ENCODE measurements around the gene CLK4. TPM values are rescaled to one million over a fixed set of nuclear protein-coding genes. Genes with fewer than 3 reads are reported as not detected.

The CLK4 gene
- total and polyA plus RNA-seq, 8 donors = 5.7 to 88.3 (median 38.5) TPM

DNA sequence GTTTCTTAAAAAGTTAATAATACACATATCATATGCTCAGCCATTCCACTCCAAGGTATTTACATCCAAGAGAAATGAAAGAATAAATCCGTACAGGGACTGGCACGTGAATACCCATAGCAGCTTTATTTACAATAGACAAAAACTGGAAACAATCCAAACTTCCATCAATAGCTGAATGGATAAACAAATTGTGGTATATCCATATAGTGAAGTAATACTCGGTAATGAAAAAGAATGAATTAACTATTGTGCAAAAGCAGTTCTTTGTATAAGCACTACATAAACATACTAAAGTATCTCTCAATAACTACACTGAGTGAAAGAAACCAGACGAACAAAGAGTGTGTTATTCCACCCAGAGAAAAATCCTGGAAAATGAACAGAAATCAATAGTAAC is 54.2 kb downstream of the CLK4 start:
- Histone ChIP-seq H3K4me1 (peaks cover 5 to 10% (median 6%) of the 10 kb centered on the region in 4 donors), H3K27ac (no peak overlapping the region), H3K4me3 (no peak overlapping the region), H3K27me3 (peaks cover 0 to 41% (median 17%) of the 10 kb centered on the region in 3 donors), H3K9me3 (peaks cover 0 to 8% (median 4%) of the 10 kb centered on the region in 4 donors), H3K36me3 (no peaks in the 10 kb centered on the region)
- TF ChIP-seq POLR2AphosphoS5 (IDR thresholded peaks at IDR 0.05) = no peak
- DNase-seq = no peak
- intact Hi-C loops (cut with DNase I; ENCODE audit: low total_unique reads) = no loop called here
- 83 to 89% (median 85%) methylated on average over 4 of the region's 4 CpGs for WGBS, 5 donors

DNA sequence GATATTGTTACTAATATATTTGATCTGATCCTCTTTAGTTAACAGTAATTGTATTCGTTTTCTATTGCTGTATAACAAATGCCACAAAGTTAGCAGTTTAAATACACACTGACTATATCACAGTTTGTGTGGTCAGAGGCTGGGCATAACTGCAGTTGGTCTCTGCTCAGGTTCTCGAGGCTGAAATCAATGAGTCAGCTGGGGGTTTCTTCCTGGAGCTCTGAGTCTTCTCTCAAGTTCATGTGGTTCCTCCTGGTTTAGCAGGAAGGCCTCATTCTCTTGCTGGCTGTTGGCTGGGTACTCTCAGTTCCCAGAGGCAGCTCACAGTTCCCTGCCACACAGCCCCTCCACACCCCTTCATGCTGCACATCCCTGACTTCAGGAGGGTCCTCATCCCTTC is 57.4 kb downstream of the CLK4 start:
- intact Hi-C loops (cut with DNase I; ENCODE audit: low total_unique reads) = no loop called here
- H3K27me3 ChIP-seq = peaks cover 0 to 17% (median 0%) of the 10 kb centered on the region in 3 donors
- H3K4me3 ChIP-seq = no peak overlapping the region
- no peak overlapping the region for H3K27ac ChIP-seq
- TF ChIP-seq, protein P1, sequence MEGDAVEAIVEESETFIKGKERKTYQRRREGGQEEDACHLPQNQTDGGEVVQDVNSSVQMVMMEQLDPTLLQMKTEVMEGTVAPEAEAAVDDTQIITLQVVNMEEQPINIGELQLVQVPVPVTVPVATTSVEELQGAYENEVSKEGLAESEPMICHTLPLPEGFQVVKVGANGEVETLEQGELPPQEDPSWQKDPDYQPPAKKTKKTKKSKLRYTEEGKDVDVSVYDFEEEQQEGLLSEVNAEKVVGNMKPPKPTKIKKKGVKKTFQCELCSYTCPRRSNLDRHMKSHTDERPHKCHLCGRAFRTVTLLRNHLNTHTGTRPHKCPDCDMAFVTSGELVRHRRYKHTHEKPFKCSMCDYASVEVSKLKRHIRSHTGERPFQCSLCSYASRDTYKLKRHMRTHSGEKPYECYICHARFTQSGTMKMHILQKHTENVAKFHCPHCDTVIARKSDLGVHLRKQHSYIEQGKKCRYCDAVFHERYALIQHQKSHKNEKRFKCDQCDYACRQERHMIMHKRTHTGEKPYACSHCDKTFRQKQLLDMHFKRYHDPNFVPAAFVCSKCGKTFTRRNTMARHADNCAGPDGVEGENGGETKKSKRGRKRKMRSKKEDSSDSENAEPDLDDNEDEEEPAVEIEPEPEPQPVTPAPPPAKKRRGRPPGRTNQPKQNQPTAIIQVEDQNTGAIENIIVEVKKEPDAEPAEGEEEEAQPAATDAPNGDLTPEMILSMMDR (IDR thresholded peaks at IDR 0.05) = no peak
- TF ChIP-seq POLR2AphosphoS5 (IDR thresholded peaks at IDR 0.05) = no peak
- no peak for TF ChIP-seq EP300 (IDR thresholded peaks at IDR 0.05)
- TF ChIP-seq POLR2A (IDR thresholded peaks at IDR 0.05) = no peak
- H3K4me1 ChIP-seq = no peaks in the 10 kb centered on the region
- no peaks in the 10 kb centered on the region for H3K36me3 ChIP-seq
- peaks cover 0 to 8% (median 4%) of the 10 kb centered on the region in 4 donors for H3K9me3 ChIP-seq
- WGBS, 5 donors = 31 to 61% (median 46%) methylated on average over 2 of the region's 2 CpGs
- DNase-seq = no peak

DNA sequence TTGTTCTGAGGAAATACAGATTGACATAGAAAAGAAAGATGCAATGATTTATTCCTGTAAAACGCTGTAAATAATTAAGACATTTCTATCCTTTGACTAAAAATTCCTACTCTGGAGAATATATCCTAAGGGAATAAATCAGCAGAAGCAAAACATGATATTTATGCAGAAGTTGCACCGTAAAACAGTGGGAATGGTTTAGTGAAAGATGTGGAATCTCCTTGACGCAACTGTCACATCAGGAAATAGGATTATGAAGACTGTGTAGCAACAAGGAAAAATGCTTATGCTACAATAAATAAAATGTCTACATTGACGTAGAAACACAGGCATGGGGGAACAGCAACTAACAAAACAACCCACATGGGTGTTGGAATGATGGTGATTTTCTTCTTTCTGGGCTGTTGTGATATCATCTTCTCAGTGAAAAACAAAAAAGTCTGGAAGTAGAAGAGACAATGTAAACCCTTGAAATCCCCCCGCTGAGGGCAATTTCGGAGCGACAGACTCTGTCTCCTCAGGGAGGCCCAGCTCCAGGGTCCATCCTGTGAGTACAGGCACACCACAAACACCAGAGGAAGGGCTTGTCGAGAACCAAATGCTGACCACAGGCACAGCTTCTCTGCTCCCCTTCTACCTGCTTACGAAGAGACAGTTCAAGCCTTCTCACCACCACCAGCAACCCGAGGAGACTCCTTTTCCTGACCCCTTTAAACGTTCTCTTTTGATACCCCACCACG is 61.9 kb downstream of the CLK4 start:
- WGBS, 5 donors = 40 to 60% (median 46%) methylated on average over 12 of the region's 12 CpGs
- no peak overlapping the region for H3K27ac ChIP-seq
- peaks cover 0 to 23% (median 4%) of the 10 kb centered on the region in 3 donors for H3K27me3 ChIP-seq
- H3K9me3 ChIP-seq = no peaks in the 10 kb centered on the region
- no peaks in the 10 kb centered on the region for H3K4me1 ChIP-seq
- H3K36me3 ChIP-seq = no peaks in the 10 kb centered on the region
- H3K4me3 ChIP-seq = no peak overlapping the region
- TF ChIP-seq EP300 (IDR thresholded peaks at IDR 0.05) (no peak), POLR2A (IDR thresholded peaks at IDR 0.05) (no peak)
- intact Hi-C loops (cut with DNase I; ENCODE audit: low total_unique reads) = no loop called here
- DNase-seq = no peak

DNA sequence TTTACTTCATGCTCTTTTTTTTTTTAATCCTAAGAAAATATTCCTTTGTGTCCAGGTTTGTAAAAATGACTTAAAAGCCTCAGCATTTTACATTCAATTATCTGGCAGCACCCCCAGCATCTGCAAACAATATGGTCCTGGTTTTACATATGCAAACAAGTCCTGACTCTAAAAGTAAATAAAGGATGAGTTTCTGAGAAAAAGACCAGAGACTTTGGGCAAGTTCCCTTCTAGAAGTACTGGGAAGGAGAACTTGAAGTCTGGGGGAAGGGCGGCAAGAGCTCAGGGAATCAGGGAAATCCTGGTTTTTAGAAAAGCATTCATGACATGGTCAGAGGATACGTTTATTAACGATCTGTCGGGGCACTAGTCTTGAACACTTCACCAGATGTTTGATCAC is 62.5 kb downstream of the CLK4 start:
- H3K27me3 ChIP-seq = peaks cover 0 to 23% (median 4%) of the 10 kb centered on the region in 3 donors
- H3K9me3 ChIP-seq = no peaks in the 10 kb centered on the region
- H3K36me3 ChIP-seq = no peaks in the 10 kb centered on the region
- TF ChIP-seq POLR2A (IDR thresholded peaks at IDR 0.05) (no peak), EP300 (IDR thresholded peaks at IDR 0.05) (no peak), POLR2AphosphoS5 (IDR thresholded peaks at IDR 0.05) (no peak)
- TF ChIP-seq, protein P1 (IDR thresholded peaks at IDR 0.05) = no peak
- intact Hi-C loops (cut with DNase I; ENCODE audit: low total_unique reads) = no loop called here
- 10 to 27% (median 21%) methylated on average over 4 of the region's 4 CpGs for WGBS, 5 donors
- no peak overlapping the region for H3K27ac ChIP-seq
- no peak overlapping the region for H3K4me3 ChIP-seq
- DNase-seq = no peak
- H3K4me1 ChIP-seq = no peaks in the 10 kb centered on the region

DNA sequence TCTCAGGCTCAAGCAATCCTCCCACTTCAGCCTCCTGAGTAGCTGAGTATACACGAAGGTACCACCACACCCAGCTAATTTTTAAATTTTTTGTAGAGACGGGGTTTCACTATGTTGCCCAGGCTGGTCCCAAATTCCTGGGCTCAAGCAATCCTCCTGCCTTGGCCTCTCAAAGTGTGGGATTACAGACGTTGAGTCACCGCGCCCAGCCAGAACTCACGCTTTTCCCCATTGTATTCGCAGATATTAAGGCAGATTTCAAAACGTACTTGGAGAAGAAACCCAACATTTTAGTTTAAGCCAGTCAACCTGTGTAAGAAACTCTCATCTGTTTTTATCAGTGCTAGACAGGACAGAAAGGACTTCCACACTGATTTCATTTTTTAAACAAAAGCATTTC is 63.2 kb downstream of the CLK4 start:
- H3K36me3 ChIP-seq = no peaks in the 10 kb centered on the region
- no peak for DNase-seq
- H3K4me1 ChIP-seq = no peaks in the 10 kb centered on the region
- no peaks in the 10 kb centered on the region for H3K9me3 ChIP-seq
- no peak overlapping the region for H3K4me3 ChIP-seq
- H3K27ac ChIP-seq = no peak overlapping the region
- H3K27me3 ChIP-seq = peaks cover 0 to 23% (median 4%) of the 10 kb centered on the region in 3 donors
- intact Hi-C loops (cut with DNase I; ENCODE audit: low total_unique reads) = no loop called here
- no peak for TF ChIP-seq POLR2A (IDR thresholded peaks at IDR 0.05)
- TF ChIP-seq POLR2AphosphoS5 (IDR thresholded peaks at IDR 0.05) = no peak
- TF ChIP-seq, protein P1 (IDR thresholded peaks at IDR 0.05) = no peak
- no peak for TF ChIP-seq EP300 (IDR thresholded peaks at IDR 0.05)
- 68 to 72% (median 69%) methylated on average over 8 of the region's 8 CpGs for WGBS, 5 donors
